GM12892 (cell line): ENCODE results near the gene P2RY6.

Experiments
- POLR2A ChIP-seq: IDR thresholded peaks from 2 replicates; pipeline ENCODE4 v1.6.1; 2011; ENCODE audit warnings: low read depth, low read length, control low read depth
- POLR2AphosphoS5 ChIP-seq: IDR thresholded peaks from 2 replicates; pipeline ENCODE4 v1.6.1; 2011; ENCODE audit warnings: low read depth, low read length, control low read depth

DNA sequence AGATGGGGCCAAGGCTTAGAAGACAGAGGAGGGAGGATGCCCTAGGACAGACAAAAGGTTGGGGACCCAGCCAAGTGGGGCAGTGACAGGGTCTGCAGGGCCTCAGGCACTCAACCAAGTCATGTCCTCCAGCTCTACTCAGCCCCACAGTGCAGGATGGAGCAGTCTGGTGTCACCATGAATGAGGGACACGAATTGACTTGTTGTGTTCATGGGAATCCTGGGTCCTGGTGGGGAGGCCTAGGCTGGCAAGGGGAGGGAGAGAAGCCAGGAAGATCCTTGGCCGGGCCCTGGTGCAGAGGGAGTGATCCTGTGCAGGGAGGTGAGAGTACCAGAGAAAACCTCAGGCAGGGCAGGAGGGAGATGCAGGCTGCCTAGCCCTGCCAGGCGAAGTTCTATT, 12.0 kb downstream of the P2RY6 start:
- TF ChIP-seq POLR2A (no peak), POLR2AphosphoS5 (no peak)
